Stimulated activated CD8-positive, alpha-beta memory T cell treated with anti-CD3 and anti-CD28 coated beads, Interleukin-12 subunit alpha, Interleukin-12 subunit beta, amount 100 ng/mL, for 1 hour (primary cell): ENCODE measurements around the gene XRCC4.

Experiments used
- DNase-seq: peaks from one replicate; pipeline ENCODE4 v3.0.0-alpha.2; 2020; ENCODE audit warnings: low read depth

Gene XRCC4

GRCh38 chr5:83388608-83389007 is 311.3 kb downstream of the XRCC4 start:
- DNase-seq: no peak

DNA sequence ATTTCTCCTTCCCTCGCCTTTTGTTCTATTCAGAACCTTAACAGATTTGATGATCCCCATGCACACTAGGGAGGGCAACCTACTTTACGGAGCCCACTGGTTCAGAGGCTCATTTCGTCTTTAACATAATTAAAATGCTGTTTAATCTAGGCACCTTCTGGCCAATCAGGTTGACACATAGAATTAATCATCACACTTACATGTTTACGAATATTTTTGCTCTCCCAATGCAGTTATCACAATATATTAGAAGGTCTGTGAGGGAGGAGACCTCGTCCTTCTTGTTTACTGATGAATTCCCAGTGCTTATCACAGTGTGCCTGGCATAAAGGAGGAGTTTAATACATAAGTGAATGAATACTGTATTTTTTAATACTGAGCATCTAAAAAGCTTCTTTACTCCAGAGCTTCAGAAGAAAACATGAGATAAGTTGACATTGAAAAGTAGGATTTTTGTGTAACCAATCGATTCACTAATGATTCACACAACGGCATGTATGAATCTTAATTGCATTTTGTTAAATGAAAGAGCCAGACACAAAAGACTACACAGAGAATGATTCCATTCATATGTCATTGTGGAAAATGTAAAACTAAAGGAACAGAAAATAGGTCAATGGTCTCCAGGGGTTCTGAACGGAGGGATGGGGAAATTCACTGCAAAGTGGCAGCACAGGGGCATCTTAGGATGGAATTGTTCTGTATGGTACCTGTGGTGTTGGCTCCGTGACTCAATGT is 315.6 kb downstream of the XRCC4 start:
- no peak for DNase-seq

DNA sequence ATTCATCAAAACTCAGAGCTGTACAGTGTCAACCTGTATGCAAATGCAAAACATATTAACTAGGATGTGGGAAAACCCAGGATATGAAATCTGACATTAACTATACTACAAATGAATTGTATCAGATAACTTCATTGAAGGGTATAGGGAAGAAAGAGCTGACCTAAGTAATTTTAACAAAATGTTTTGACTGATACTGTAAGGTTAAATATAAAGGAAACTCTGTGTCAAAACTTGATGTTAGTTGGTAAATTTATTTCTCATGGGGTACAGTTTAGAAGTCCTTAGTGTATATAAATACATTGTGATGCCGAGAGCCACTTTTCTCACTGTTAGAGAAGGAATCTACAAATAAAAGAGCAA is 316.1 kb downstream of the XRCC4 start:
- no peak for DNase-seq

GRCh38 chr5:83394190-83394589 is 316.8 kb downstream of the XRCC4 start:
- no peak for DNase-seq

DNA sequence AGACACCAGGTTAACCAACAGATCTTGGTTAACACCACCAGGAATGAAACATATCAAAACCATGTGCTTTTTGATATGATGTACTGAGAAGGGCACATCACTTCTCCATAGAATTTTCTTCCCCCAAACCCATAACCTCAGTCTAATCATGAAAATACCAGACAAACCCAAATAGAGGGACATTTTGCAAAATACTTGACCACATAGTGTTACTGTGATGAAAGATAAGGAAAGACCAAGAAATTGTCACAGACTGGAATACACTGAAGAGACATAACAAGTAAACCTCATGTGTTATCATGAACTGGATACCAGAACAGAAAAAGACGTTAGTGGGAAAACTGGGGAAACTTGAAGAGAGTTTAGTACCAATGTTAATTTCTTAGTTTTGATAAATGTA is 319.3 kb downstream of the XRCC4 start:
- no peak for DNase-seq

GRCh38 chr5:83397658-83398057 is 320.3 kb downstream of the XRCC4 start:
- DNase-seq: no peak

- no peak for DNase-seq
Measured at GRCh38 chr5:83400241-83400640, 322.9 kb downstream of the XRCC4 start.

DNA sequence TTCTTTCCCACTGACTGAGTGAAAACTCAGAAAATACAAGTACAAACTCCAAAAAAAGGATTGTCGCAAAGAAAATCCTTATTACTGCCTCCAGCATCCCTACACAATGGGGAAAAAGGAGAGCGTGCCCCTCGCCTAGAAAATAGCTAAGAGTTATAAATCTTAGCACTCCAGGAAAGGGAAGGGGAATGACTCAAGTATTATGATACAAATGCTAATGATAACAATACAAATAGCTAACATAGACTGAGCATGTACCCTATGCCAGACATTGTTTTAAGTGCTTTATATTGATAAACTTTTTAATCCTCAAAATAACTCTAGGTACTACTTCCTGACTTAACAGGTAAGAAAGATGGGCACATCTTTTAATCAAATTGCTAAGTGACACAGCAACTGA is 323.4 kb downstream of the XRCC4 start:
- DNase-seq: no peak

DNA sequence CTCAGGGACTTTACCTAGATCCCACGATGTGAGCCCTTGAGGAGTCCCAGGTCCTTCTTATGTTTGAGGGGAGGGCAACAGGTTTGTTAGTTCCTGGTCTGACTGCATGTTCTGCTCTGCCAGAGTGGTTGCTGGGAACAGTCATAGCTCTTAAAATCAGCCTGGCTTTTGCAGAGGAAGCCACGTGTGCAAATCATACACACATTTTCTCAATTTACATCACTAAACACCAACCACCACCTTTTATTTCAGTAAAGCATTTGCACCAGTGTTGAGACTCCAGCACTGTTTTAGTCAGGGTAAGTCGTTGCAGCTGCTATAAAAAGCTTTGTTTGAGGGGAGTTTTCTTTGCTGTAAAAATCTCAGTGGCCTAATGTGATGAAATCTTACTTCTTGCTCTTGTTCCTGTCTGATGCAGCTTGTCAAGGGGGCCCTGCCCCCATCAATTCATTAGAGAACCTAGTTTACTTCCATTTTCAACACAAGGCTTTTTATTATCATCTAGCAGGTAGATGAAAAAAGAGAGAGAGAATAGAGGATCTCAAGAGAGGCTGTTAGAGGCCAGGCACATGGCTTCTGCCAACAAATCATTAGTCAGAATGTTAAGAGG is 323.9 kb downstream of the XRCC4 start:
- no peak for DNase-seq

DNA sequence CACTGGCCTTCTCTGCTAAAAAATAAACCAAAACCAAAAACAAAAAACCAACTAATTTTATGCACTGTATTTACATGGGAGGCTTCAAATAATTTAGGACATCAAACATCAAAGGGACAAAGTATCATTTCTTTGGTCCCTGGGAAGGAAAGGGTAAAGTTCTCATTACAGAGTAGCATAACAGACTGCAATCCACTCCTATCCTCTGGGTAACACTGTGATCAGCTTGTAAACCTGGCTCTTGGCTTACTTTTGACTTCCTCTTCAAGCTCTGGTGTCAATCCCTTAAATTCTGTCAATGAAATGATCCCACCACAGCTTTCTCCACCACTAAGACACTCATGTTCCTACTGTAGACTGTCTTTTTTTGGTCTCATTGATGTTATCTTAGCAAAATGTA is 324.4 kb downstream of the XRCC4 start:
- no peak for DNase-seq
